Prostate gland (tissue), 2 donors: Measurements from ENCODE around the gene GHRH. TPM values are rescaled to one million over a fixed set of nuclear protein-coding genes. Genes with fewer than 3 reads are reported as not detected.

Source experiments
- DNase-seq: peaks from one replicate; pipeline ENCODE4 v3.0.0-alpha.2; 2019; ENCODE audit warnings: low spot score
- H3K27ac ChIP-seq, 2 donors: fragments of 200-600 bp; sonication (generic); 2 replicates each; pipeline ENCODE4 v1.5.1; 2017 to 2019
- H3K27me3 ChIP-seq: fragments of 200-600 bp; sonication (generic); replicated peaks from 2 replicates; pipeline ENCODE4 v1.5.1; 2019; ENCODE audit not compliant: insufficient read depth
- H3K36me3 ChIP-seq, 2 donors: fragments of 200-600 bp; sonication (generic); 1 replicate in 1 of 2; 2 replicates in 1 of 2; pipeline versions ENCODE4 v1.5.1 to v1.8.1; 2017 to 2019
- H3K4me1 ChIP-seq: fragments of 200-600 bp; sonication (generic); replicated peaks from 2 replicates; pipeline ENCODE4 v1.5.1; 2019
- H3K4me3 ChIP-seq, 2 donors: fragments of 200-600 bp; sonication (generic); 2 replicates each; pipeline ENCODE4 v1.5.1; 2017 to 2019
- H3K9me3 ChIP-seq: fragments of 200-600 bp; sonication (generic); 2 replicates; pipeline ENCODE4 v1.5.1; 2017
- CTCF ChIP-seq, 4 experiments: fragments of 200-600 bp in 2 of 4; fragments of 450-650 bp in 2 of 4; sonication (generic) in 2 of 4; IDR thresholded peaks; 1 replicate in 3 of 4; 2 replicates in 1 of 4; pipeline ENCODE4 v1.5.1; 2016 to 2019; ENCODE audit warnings: antibody characterized with exemption in 4 of 4, mild to moderate bottlenecking in 2 of 4, moderate library complexity in 2 of 4
- POLR2A ChIP-seq: fragments of 450-650 bp; IDR thresholded peaks from one replicate; pipeline ENCODE4 v1.6.1; 2016; ENCODE audit warnings: antibody characterized with exemption, mild to moderate bottlenecking
- POLR2AphosphoS5 ChIP-seq: sonication (generic); formaldehyde crosslinking; IDR thresholded peaks from one replicate; pipeline ENCODE4 v1.6.1; 2017; ENCODE audit warnings: antibody characterized with exemption
- WGBS: methylation state at CpG from one replicate; pipeline ENCODE4 v1.1.5; 2018; 5-methylcytosine and 5-hydroxymethylcytosine counted together
- intact Hi-C: fragments of 100-400 bp; cut with DNase I; formaldehyde crosslinking; loops from one replicate; pipeline ENCODE4 v1.14.2; 2022
- total RNA-seq, 2 donors: library from RNA; depleted of rRNA; stranded (reverse); fragments of >200 nt; gene quantifications; one replicate each; pipeline ENCODE4 v1.1.0, GENCODE V29; 2016

GHRH gene
- total RNA-seq, 2 donors from 2014 or later: not detected

GRCh38 chr20:37233548-37234253, 27.9 kb downstream of the GHRH start:
- TF ChIP-seq POLR2AphosphoS5 (no peak), POLR2A (no peak), CTCF (IDR thresholded peaks at IDR 0.05) (no peak)
- Histone ChIP-seq H3K36me3 (peaks cover 8 to 67% of the 10 kb centered on the region in 2 donors), H3K27ac (no peak overlapping the region), H3K4me3 (no peak overlapping the region), H3K27me3 (no peaks in the 10 kb centered on the region), H3K9me3 (no peaks in the 10 kb centered on the region), H3K4me1 (no peaks in the 10 kb centered on the region)
- 78% methylated on average over 10 of the region's 10 CpGs for WGBS
- intact Hi-C loops: no loop called here
- no peak for DNase-seq

- no peak for TF ChIP-seq CTCF (IDR thresholded peaks at IDR 0.05)
- no peak for TF ChIP-seq POLR2AphosphoS5
- no peak for TF ChIP-seq POLR2A
- Histone ChIP-seq H3K4me3 (no peak overlapping the region), H3K27me3 (no peaks in the 10 kb centered on the region), H3K4me1 (no peaks in the 10 kb centered on the region), H3K36me3 (peaks cover 4 to 51% of the 10 kb centered on the region in 2 donors), H3K27ac (no peak overlapping the region), H3K9me3 (no peaks in the 10 kb centered on the region)
- intact Hi-C loops: no loop called here
- 89% methylated on average over 13 of the region's 13 CpGs for WGBS
- no peak for DNase-seq
These were observed 29.5 kb downstream of the GHRH start for GRCh38 chr20:37231947-37232630.

GRCh38 chr20:37230200-37230599, 31.4 kb downstream of the GHRH start:
- TF ChIP-seq POLR2AphosphoS5: no peak
- Histone ChIP-seq H3K4me1 (no peaks in the 10 kb centered on the region), H3K36me3 (peaks cover 0 to 39% of the 10 kb centered on the region in 2 donors), H3K27ac (no peak overlapping the region), H3K9me3 (no peaks in the 10 kb centered on the region), H3K4me3 (no peak overlapping the region), H3K27me3 (no peaks in the 10 kb centered on the region)
- 85% methylated on average over 6 of the region's 6 CpGs for WGBS
- intact Hi-C loops: no loop called here
- DNase-seq: no peak

GRCh38 chr20:37229357-37229756, 32.3 kb downstream of the GHRH start:
- Histone ChIP-seq H3K4me3 (no peak overlapping the region), H3K27ac (no peak overlapping the region), H3K9me3 (no peaks in the 10 kb centered on the region), H3K4me1 (no peaks in the 10 kb centered on the region), H3K27me3 (no peaks in the 10 kb centered on the region), H3K36me3 (peaks cover 0 to 33% of the 10 kb centered on the region in 2 donors)
- 82% methylated on average over 4 of the region's 4 CpGs for WGBS
- no peak for DNase-seq
- TF ChIP-seq CTCF (IDR thresholded peaks at IDR 0.05): no peak
- no peak for TF ChIP-seq POLR2A
- no peak for TF ChIP-seq POLR2AphosphoS5
- intact Hi-C loops: no loop called here

GRCh38 chr20:37228656-37229055, 33.0 kb downstream of the GHRH start:
- peaks cover 0 to 34% of the 10 kb centered on the region in 2 donors for H3K36me3 ChIP-seq
- 67% methylated on average over 5 of the region's 5 CpGs for WGBS
- no peaks in the 10 kb centered on the region for H3K9me3 ChIP-seq
- intact Hi-C loops: no loop called here
- DNase-seq: no peak
- no peaks in the 10 kb centered on the region for H3K27me3 ChIP-seq
- H3K4me3 ChIP-seq: no peak overlapping the region
- no peaks in the 10 kb centered on the region for H3K4me1 ChIP-seq
- TF ChIP-seq POLR2AphosphoS5: no peak
- TF ChIP-seq POLR2A: no peak
- TF ChIP-seq CTCF (IDR thresholded peaks at IDR 0.05): no peak
- no peak overlapping the region for H3K27ac ChIP-seq
